Ovary (tissue), 9 donors: ENCODE measurements around the gene BRMS1. TPM values are rescaled to one million over a fixed set of nuclear protein-coding genes. Genes with fewer than 3 reads are reported as not detected.

Source experiments
- DNase-seq, 5 donors: peaks; one replicate each; pipeline ENCODE4 v3.0.0-alpha.2; 2019 to 2020
- H3K27ac ChIP-seq, 2 donors: fragments of 200-600 bp; one replicate each; pipeline versions ENCODE4 v1.5.1 to v1.8.0; 2019 to 2022
- H3K27me3 ChIP-seq: fragments of 200-600 bp; one replicate; pipeline ENCODE4 v1.8.0; 2022
- H3K36me3 ChIP-seq: fragments of 200-600 bp; sonication (generic); one replicate; pipeline ENCODE4 v1.5.1; 2019
- H3K4me1 ChIP-seq: one replicate; pipeline ENCODE4 v1.8.1; 2013; ENCODE audit warnings: mild to moderate bottlenecking, moderate library complexity; ENCODE audit not compliant: insufficient read depth
- H3K4me3 ChIP-seq: fragments of 200-600 bp; sonication (generic); one replicate; pipeline ENCODE4 v1.5.1; 2017
- H3K9me3 ChIP-seq, 2 donors: fragments of 200-600 bp in 1 of 2; sonication (generic) in 1 of 2; one replicate each; pipeline versions ENCODE4 v1.5.1 to v1.8.1; 2013 to 2019; ENCODE audit warnings: mild to moderate bottlenecking in 1 of 2, moderate library complexity in 1 of 2
- EP300 ChIP-seq: sonication (generic); formaldehyde crosslinking; IDR thresholded peaks from one replicate; pipeline ENCODE4 v1.6.1; 2017; ENCODE audit warnings: antibody characterized with exemption
- POLR2A ChIP-seq: fragments of 450-650 bp; IDR thresholded peaks from one replicate; pipeline ENCODE4 v1.6.1; 2017; ENCODE audit warnings: antibody characterized with exemption, mild to moderate bottlenecking, moderate library complexity
- WGBS, 3 donors: extraction: QIAGEN DNeasy Blood & Tissue Kit in 1 of 3; methylation state at CpG; one replicate each; pipeline versions ENCODE4 v1.1.5 to v1.1.7; 2013 to 2017; 5-methylcytosine and 5-hydroxymethylcytosine counted together
- intact Hi-C, 4 donors: fragments of 100-400 bp; cut with DNase I; formaldehyde crosslinking; loops; one replicate each; pipeline versions ENCODE4 v1.11.0 to v1.15.1; 2022 to 2023
- polyA plus RNA-seq, 2 donors: library from polyadenylated mRNA; stranded (reverse); fragments of 200-250 nt in 1 of 2; fragments of 350-450 nt in 1 of 2; fragmentation: Illumina TruSeq in 1 of 2; extraction: RNeasy Lipid Tissue Mini Kit (QIAGEN cat#74804) in 1 of 2; gene quantifications; one replicate each; pipeline ENCODE4 v1.2.3, GENCODE V29; 2013 to 2014
- small RNA-seq: library from RNA; depleted of rRNA; stranded (forward); fragments of <200 nt; gene quantifications from one replicate; pipeline ENCODE3, GENCODE V24; 2016
- total RNA-seq, 7 donors: library from RNA; depleted of rRNA in 2 of 7; stranded (reverse); fragments of >200 nt in 2 of 7; fragmentation: NEBNext Ultra II Directional in 3 of 7; extraction: Animal tissue kit (Norgen Biotek cat#: 25700) in 3 of 7; gene quantifications; one replicate each; pipeline versions ENCODE4 v1.1.0 to v1.2.4, GENCODE V29; 2016 to 2023
- TF ChIP-seq, protein P1 (sequence below), 3 donors: fragments of 450-650 bp in 2 of 3; fragments of 200-600 bp in 1 of 3; IDR thresholded peaks; one replicate each; pipeline versions ENCODE4 v1.5.1 to v1.8.0; 2016 to 2022; ENCODE audit warnings: antibody characterized with exemption in 3 of 3, mild to moderate bottlenecking in 1 of 3
- donor health status: DM: no; HTN: no; CAD: no; lungs with moderate emphysema.
- donor health status: DM: no; HTN: no; CAD: no.
- donor health status: Bipolar disorder and iron deficiency.
- donor health status: DM: yes; HTN: yes; CAD: no.
- donor health status: DM: no; HTN: no; CAD: no.
- donor health status: DM: yes; HTN: yes; CAD: no.

BRMS1 gene
- total and polyA plus RNA-seq, 9 donors = 17.5 to 32.2 (median 23.4) TPM

DNA sequence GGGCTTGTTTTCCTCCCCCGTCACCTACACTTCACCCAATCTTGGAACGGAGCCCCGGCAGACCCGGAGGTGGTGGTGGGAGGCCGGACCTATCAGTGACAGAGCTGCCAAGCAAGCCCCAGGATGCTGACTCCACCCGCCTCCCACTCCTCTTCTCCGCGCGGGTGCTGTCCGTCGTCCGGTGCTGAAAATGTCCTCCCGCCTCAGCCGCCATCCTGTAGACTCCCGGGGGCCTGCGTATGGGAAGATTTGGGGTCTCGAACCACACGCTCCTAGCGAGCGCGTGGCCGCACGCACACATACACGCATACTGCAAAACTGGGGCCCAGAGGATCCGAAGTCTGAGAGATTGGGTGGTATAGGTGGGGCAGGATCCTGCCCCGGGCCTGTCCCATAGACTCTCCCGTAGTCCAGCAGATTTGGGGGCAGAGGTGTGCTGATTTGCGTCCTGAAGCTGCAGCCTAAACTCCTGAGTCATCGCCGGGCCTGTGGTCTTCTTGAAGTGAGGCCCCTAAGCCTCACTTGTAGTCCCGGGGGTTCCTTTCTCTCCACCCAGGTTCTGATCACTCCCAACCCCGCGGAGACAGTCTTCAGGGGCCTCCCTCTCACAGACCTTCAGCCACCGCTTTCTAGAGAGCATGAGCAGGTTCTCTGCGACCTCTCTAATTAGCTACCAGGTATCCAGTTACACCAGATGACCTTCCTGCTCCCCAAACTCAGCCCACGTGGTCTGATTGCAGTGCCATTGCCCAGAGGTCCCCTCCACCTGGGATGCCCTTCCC lies 55.2 kb downstream of the BRMS1 start:
- Histone ChIP-seq H3K4me3 (peak overlapping the region; percentile 64), H3K4me1 (peaks cover 13% of the 10 kb centered on the region), H3K27me3 (no peaks in the 10 kb centered on the region), H3K36me3 (no peaks in the 10 kb centered on the region), H3K9me3 (no peaks in the 10 kb centered on the region), H3K27ac (peak overlapping the region in 1 of 2 donors; percentile 79)
- 5 to 7% (median 7%) methylated on average over 35 to 36 of the region's 36 CpGs for WGBS, 3 donors
- TF ChIP-seq EP300 = no peak
- TF ChIP-seq, protein P1, sequence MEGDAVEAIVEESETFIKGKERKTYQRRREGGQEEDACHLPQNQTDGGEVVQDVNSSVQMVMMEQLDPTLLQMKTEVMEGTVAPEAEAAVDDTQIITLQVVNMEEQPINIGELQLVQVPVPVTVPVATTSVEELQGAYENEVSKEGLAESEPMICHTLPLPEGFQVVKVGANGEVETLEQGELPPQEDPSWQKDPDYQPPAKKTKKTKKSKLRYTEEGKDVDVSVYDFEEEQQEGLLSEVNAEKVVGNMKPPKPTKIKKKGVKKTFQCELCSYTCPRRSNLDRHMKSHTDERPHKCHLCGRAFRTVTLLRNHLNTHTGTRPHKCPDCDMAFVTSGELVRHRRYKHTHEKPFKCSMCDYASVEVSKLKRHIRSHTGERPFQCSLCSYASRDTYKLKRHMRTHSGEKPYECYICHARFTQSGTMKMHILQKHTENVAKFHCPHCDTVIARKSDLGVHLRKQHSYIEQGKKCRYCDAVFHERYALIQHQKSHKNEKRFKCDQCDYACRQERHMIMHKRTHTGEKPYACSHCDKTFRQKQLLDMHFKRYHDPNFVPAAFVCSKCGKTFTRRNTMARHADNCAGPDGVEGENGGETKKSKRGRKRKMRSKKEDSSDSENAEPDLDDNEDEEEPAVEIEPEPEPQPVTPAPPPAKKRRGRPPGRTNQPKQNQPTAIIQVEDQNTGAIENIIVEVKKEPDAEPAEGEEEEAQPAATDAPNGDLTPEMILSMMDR (IDR thresholded peaks at IDR 0.05) = peak in 1 of 3 donors; percentile 12
- no peak for TF ChIP-seq POLR2A
- intact Hi-C loops = loop anchor here in 1 of 4 donors (10.0 kb wide), 2 partner anchors 45 to 65 kb away; partner anchors contain the start of gene RIN1
- peak in 1 of 5 donors; percentile 87 for DNase-seq

DNA sequence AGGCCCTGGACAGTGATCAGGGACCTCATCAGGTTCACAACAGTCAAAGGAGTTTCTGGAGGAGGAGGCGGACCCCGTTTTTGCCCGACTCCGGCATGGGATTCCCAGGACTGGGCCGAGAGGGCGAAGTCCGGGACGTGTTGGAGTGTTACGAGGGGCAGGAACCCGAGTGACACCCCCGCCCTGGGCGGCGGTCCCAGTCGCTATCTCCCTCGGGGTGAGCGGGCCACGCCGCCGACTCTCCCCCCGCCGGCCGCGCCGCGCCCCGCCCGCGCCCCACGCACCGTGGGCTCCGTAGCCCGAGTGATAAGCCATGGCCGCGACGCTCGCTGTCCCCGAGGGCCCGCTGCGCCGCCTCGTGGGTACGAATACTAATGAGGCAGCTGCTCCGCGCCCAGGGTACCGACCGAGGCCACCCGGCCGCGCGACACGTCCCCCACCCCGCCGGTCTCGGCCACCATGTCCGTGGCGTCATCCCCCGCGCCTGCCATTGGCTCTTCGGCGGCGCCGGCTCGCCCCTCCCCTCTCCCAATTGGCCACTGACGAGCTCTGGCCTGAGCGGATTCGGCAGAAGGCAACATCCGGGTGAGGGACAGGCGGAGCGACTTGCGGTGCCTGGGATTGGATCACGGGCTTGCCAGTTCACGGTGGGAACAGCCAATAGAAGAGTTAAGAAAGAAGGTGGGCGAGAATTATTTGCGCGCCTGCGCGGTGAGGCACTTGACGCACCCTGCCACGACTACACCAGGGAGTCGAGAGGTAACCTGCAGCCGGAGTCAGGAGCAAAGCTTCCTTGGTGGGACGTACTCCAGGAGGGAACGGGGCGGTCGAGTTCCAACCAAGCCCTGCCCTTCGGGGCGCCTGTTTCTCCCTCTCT lies 56.0 kb downstream of the BRMS1 start, which contains the start of gene YIF1A:
TSS of gene YIF1A (minus strand) at position 473 of the 877 bp plus-strand sequence. CDS start at position 315, 158 bp downstream.
- intact Hi-C loops = loop anchor here in 1 of 4 donors (10.0 kb wide), 2 partner anchors 46 to 64 kb away; partner anchors contain the start of gene RIN1
- Histone ChIP-seq H3K27ac (peak within 1 kb of the TSS; percentile 87 to 96), H3K27me3 (no peaks in the 10 kb centered on the region), H3K36me3 (no peaks in the 10 kb centered on the region), H3K4me3 (peak within 1 kb of the TSS; percentile 92), H3K4me1 (peaks cover 13% of the 10 kb centered on the region), H3K9me3 (no peaks in the 10 kb centered on the region)
- TF ChIP-seq EP300 (no peak), POLR2A (peak; percentile 99)
- TF ChIP-seq, protein P1 (IDR thresholded peaks at IDR 0.05) = peak in 1 of 3 donors; percentile 14
- WGBS, 3 donors = 0 to 1% (median 0%) methylated on average over 45 to 87 of the region's 87 CpGs
- peak; percentile 98 to 99 (median 99) for DNase-seq

DNA sequence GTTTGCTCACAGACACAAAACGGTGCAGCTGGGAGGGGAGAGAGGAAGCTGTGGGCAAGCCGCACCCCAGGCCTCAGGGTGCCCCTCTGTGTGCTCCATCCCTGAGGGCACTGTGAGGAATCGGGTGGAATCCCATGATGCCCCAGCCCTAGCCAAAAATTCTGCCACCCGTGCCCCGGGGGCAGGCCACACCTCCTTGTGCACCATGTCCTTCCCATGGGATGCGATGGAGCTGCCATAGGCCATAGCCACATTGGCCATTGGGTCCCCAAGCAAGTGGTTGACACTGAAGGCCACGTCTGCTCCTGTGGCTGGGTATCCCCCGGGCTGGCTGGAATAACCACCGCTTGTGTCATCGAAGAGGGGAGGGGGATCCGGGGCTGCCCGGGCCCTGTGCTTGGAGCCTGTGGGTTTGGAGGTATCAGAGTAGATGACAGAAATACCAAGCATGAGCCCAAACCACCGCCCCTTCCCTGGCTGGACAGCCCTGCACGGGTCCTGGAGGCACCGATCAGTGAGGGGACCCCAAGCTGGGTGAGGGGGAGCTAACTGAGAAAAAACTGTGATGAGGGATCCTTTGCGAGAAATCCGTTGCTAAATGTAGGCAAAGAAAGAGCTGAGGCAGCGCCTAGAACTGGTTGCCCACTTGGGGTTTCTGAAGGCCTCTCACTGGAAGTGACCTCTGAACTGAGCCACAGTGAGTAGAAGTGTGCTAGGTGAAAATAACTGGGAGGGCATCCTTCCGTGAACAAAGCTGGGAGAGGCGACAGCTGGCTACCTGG lies 56.8 kb downstream of the BRMS1 start:
- peak overlapping the region; percentile 87 to 96 for H3K27ac ChIP-seq
- WGBS, 3 donors = 28 to 30% (median 28%) methylated on average over 20 of the region's 20 CpGs

More for the DNA sequence above, 56.8 kb downstream of the BRMS1 start:
- TF ChIP-seq EP300 = no peak
- TF ChIP-seq POLR2A = no peak
- TF ChIP-seq, protein P1 (IDR thresholded peaks at IDR 0.05) = no peak
- Histone ChIP-seq H3K27me3 (no peaks in the 10 kb centered on the region), H3K4me3 (peak overlapping the region; percentile 92), H3K9me3 (no peaks in the 10 kb centered on the region), H3K4me1 (peaks cover 13% of the 10 kb centered on the region), H3K36me3 (no peaks in the 10 kb centered on the region)
- peak in 3 of 5 donors; percentile 30 to 49 (median 47) for DNase-seq
- intact Hi-C loops = loop anchor here in 1 of 4 donors (10.0 kb wide), 2 partner anchors 47 to 63 kb away; partner anchors contain the start of gene RIN1

Small RNAs within 50 kb of the gene (small RNA-seq; reads per million reads assigned to genes)
- gene RF00017 (not detected), gene RNU1-84P (not detected)

Other genes with a start within 250 kb of the BRMS1 start
- 10 to 100 TPM; 15.7 to 47.8 (median 38.8) TPM for gene KLC2, start 87.4 kb downstream of the BRMS1 start, total RNA-seq
- 10 to 100 TPM in 1 of 2 donors, 1 to 10 TPM in 1; 4.6 to 19.4 TPM for gene KLC2, start 87.4 kb downstream of the BRMS1 start, polyA plus RNA-seq
- gene RAB1B, start 76.5 kb downstream of the BRMS1 start, total RNA-seq = 100 to 1,000 TPM in 5 of 7 donors, 10 to 100 TPM in 2; 54.6 to 140 (median 119) TPM
- 100 to 1,000 TPM in 1 of 2 donors, 10 to 100 TPM in 1; 57.1 to 132 TPM for gene RAB1B, start 76.5 kb downstream of the BRMS1 start, polyA plus RNA-seq
- 1 to 10 TPM in 2 of 7 donors, under 1 TPM in 4, not detected in 1; 0.33 to 2.5 (median 0.85) TPM for gene CNIH2, start 66.9 kb downstream of the BRMS1 start, total RNA-seq
- gene CNIH2, start 66.9 kb downstream of the BRMS1 start, polyA plus RNA-seq = under 1 TPM; 0.36 to 0.48 TPM
- gene YIF1A, start 56.0 kb downstream of the BRMS1 start, total RNA-seq = 10 to 100 TPM; 43.8 to 91.0 (median 67.5) TPM
- gene YIF1A, start 56.0 kb downstream of the BRMS1 start, polyA plus RNA-seq = 10 to 100 TPM; 39.3 to 63.9 TPM
- gene TMEM151A, start 53.2 kb downstream of the BRMS1 start, total RNA-seq = 10 to 100 TPM in 1 of 7 donors, under 1 TPM in 3, not detected in 3; 0.20 to 10.8 (median 0.60) TPM
- under 1 TPM in 1 of 2 donors, not detected in 1; 0.15 TPM for gene TMEM151A, start 53.2 kb downstream of the BRMS1 start, polyA plus RNA-seq
- gene CD248, start 28.1 kb downstream of the BRMS1 start, total RNA-seq = 10 to 100 TPM in 6 of 7 donors, 1 to 10 TPM in 1; 4.9 to 47.9 (median 19.9) TPM
- gene CD248, start 28.1 kb downstream of the BRMS1 start, polyA plus RNA-seq = 10 to 100 TPM in 1 of 2 donors, 1 to 10 TPM in 1; 6.3 to 17.2 TPM
- 1 to 10 TPM; 1.8 to 9.5 (median 6.3) TPM for gene RIN1, start 8.7 kb downstream of the BRMS1 start, total RNA-seq
- 1 to 10 TPM in 1 of 2 donors, under 1 TPM in 1; 0.52 to 3.5 TPM for gene RIN1, start 8.7 kb downstream of the BRMS1 start, polyA plus RNA-seq
- 10 to 100 TPM; 30.7 to 44.9 (median 37.8) TPM for gene B4GAT1, start 2.5 kb upstream of the BRMS1 start, total RNA-seq
- 10 to 100 TPM; 53.2 to 54.2 TPM for gene B4GAT1, start 2.5 kb upstream of the BRMS1 start, polyA plus RNA-seq
- gene SLC29A2, start 26.7 kb upstream of the BRMS1 start, total RNA-seq = 1 to 10 TPM in 4 of 7 donors, under 1 TPM in 3; 0.48 to 3.1 (median 1.3) TPM
- gene SLC29A2, start 26.7 kb upstream of the BRMS1 start, polyA plus RNA-seq = under 1 TPM; 0.70 to 0.71 TPM
- gene NPAS4, start 75.9 kb upstream of the BRMS1 start, total RNA-seq = 1 to 10 TPM in 1 of 7 donors, under 1 TPM in 4, not detected in 2; 0.07 to 3.3 (median 0.36) TPM
- gene NPAS4, start 75.9 kb upstream of the BRMS1 start, polyA plus RNA-seq = under 1 TPM; 0.11 to 0.25 TPM
- 10 to 100 TPM; 30.9 to 53.5 (median 44.1) TPM for gene MRPL11, start 93.7 kb upstream of the BRMS1 start, total RNA-seq
- 10 to 100 TPM; 38.9 to 41.4 TPM for gene MRPL11, start 93.7 kb upstream of the BRMS1 start, polyA plus RNA-seq
- gene PELI3, start 121.8 kb upstream of the BRMS1 start, total RNA-seq = 10 to 100 TPM; 13.9 to 29.6 (median 21.7) TPM
- 10 to 100 TPM in 1 of 2 donors, 1 to 10 TPM in 1; 7.6 to 18.5 TPM for gene PELI3, start 121.8 kb upstream of the BRMS1 start, polyA plus RNA-seq
- 10 to 100 TPM in 5 of 7 donors, 1 to 10 TPM in 2; 6.5 to 19.3 (median 13.1) TPM for gene DPP3, start 135.3 kb upstream of the BRMS1 start, total RNA-seq
- gene DPP3, start 135.3 kb upstream of the BRMS1 start, polyA plus RNA-seq = 1 to 10 TPM; 8.2 TPM
- gene BBS1, start 165.5 kb upstream of the BRMS1 start, total RNA-seq = 10 to 100 TPM; 54.7 to 78.3 (median 69.1) TPM
- 10 to 100 TPM; 33.8 to 41.6 TPM for gene BBS1, start 165.5 kb upstream of the BRMS1 start, polyA plus RNA-seq
- 10 to 100 TPM in 2 of 7 donors, 1 to 10 TPM in 5; 5.1 to 14.5 (median 8.9) TPM for gene ZDHHC24, start 200.9 kb upstream of the BRMS1 start, total RNA-seq
- 1 to 10 TPM; 6.3 to 9.1 TPM for gene ZDHHC24, start 200.9 kb upstream of the BRMS1 start, polyA plus RNA-seq
- gene ACTN3, start 201.8 kb upstream of the BRMS1 start, total RNA-seq = under 1 TPM in 5 of 7 donors, not detected in 2; 0.11 to 0.28 (median 0.25) TPM
- gene ACTN3, start 201.8 kb upstream of the BRMS1 start, polyA plus RNA-seq = under 1 TPM in 1 of 2 donors, not detected in 1; 0.22 TPM
- 100 to 1,000 TPM in 5 of 7 donors, 10 to 100 TPM in 2; 52.6 to 188 (median 106) TPM for gene CTSF, start 223.5 kb upstream of the BRMS1 start, total RNA-seq
- 100 to 1,000 TPM; 177 to 222 TPM for gene CTSF, start 223.5 kb upstream of the BRMS1 start, polyA plus RNA-seq
- gene CCDC87, start 248.0 kb upstream of the BRMS1 start, total RNA-seq = under 1 TPM; 0.33 to 0.60 (median 0.46) TPM
- under 1 TPM; 0.13 to 0.20 TPM for gene CCDC87, start 248.0 kb upstream of the BRMS1 start, polyA plus RNA-seq
- gene CCS, start 248.1 kb upstream of the BRMS1 start, total RNA-seq = 10 to 100 TPM; 27.7 to 53.1 (median 49.1) TPM
- 10 to 100 TPM; 15.7 to 55.0 TPM for gene CCS, start 248.1 kb upstream of the BRMS1 start, polyA plus RNA-seq